ENCODE data around the gene SEC11C. TPM values are rescaled to one million over a fixed set of nuclear protein-coding genes. Genes with fewer than 3 reads are reported as not detected.

SEC11C gene
- total and polyA plus RNA-seq, 2 of the 8 experiments (the other 6 are each of a cell fraction or from before 2014, with no cell fraction given) = 27.1 to 59.3 TPM

DNA sequence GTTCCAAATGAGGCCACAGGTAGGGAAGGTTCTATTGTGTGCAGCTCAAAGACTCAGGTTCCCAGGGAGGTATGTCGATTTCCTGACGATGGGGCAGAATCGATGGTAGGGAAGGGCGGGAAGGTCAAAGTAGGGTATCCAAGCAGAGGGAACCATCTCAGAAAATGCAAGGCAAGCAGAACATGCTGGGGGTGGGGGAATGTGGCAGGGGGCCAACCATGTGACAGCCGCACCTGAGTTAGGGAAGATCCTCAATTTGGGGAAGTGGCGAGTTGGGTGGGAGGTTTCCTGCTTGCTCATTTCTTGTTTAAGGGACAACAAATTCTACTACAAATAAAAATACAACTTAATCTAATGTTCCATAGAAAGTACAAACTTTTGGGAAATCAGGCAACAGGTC is 58.5 kb downstream of the SEC11C start:
- no peaks in the 10 kb centered on the region for H3K79me1 ChIP-seq (ENCODE audit: low read depth, low read length)
- H3K79me2 ChIP-seq (ENCODE audit: control insufficient read depth in 1 of 2, insufficient read depth in 2 of 2, low read length in 2 of 2) = no peaks in the 10 kb centered on the region
- no peak overlapping the region for H3K56ac ChIP-seq (replicated peaks; ENCODE audit: insufficient read length, low read depth, low read length)
- H4K20me1 ChIP-seq (replicated peaks in 1 of 2; ENCODE audit: control insufficient read depth in 1 of 2, insufficient read depth in 2 of 2, low read length in 2 of 2) = no peaks in the 10 kb centered on the region
- ChIA-PET CTCF (ENCODE audit: partially characterized antibody) (interaction anchor here (0.6 kb wide), 3 partner anchors 33 to 186 kb away, joined by 3 to 7 read pairs (median 4); no protein-coding TSS in a partner anchor), POLR2A (ENCODE audit: partially characterized antibody) (no interaction called here)
- H2BK20ac ChIP-seq (ENCODE audit: low read length) = no peak overlapping the region
- H3K14ac ChIP-seq (ENCODE audit: insufficient read length) = no peak overlapping the region
- H2AFZ ChIP-seq (ENCODE audit: low read length) = no peak overlapping the region
- no peaks in the 10 kb centered on the region for H3K9me3 ChIP-seq (ENCODE audit: insufficient read depth in 2 of 2, low read depth in 1 of 2, low read length in 1 of 2)
- H3K27ac ChIP-seq (ENCODE audit: low read depth, low read length) = no peak overlapping the region
- H3K4ac ChIP-seq (replicated peaks; ENCODE audit: insufficient read length, low read depth, low read length) = no peak overlapping the region
- H2BK15ac ChIP-seq (ENCODE audit: low read length) = no peak overlapping the region
- no peak overlapping the region for H3K23ac ChIP-seq (ENCODE audit: insufficient read length)
- 88% methylated on average over 6 of the region's 6 CpGs; no CpG with 5 or more reads in 1 of the 2 experiments for WGBS, 2 experiments (ENCODE audit: extremely low coverage in 1 of 2, insufficient coverage in 1 of 2, insufficient read length in 1 of 2, insufficient replicate concordance in 2 of 2, low coverage in 1 of 2, low lambda C conversion rate in 2 of 2, missing lambda C conversion rate in 1 of 2)
- no peak overlapping the region for H3K9ac ChIP-seq (replicated peaks in 1 of 4; ENCODE audit: extremely low read depth in 1 of 4, low read depth in 3 of 4, low read length in 3 of 4)
- no peaks in the 10 kb centered on the region for H3K27me3 ChIP-seq (replicated peaks in 1 of 4; ENCODE audit: control insufficient read depth in 3 of 4, extremely low read depth in 1 of 4, insufficient read depth in 3 of 4, low read length in 3 of 4)
- no peak overlapping the region for H4K5ac ChIP-seq (ENCODE audit: insufficient read length, low read depth, low read length)
- H3K18ac ChIP-seq (ENCODE audit: extremely low read depth, low read length) = no peak overlapping the region
- H2BK12ac ChIP-seq (ENCODE audit: low read depth, low read length) = no peak overlapping the region
- FAIRE-seq (no peak), DNase-seq (ENCODE audit: low read depth in 1 of 2, low spot score in 2 of 2) (no peak)
- no peak overlapping the region for H4K91ac ChIP-seq (replicated peaks; ENCODE audit: insufficient read length, low read length)
- H2BK120ac ChIP-seq (replicated peaks; ENCODE audit: low read depth, low read length) = no peak overlapping the region
- no peak overlapping the region for H2AK5ac ChIP-seq (ENCODE audit: low read depth, low read length)
- H3K4me2 ChIP-seq (ENCODE audit: insufficient read depth in 1 of 2, low read depth in 2 of 2, low read length in 2 of 2) = no peak overlapping the region
- no peaks in the 10 kb centered on the region; the same call in 1 of the 2 replicates for H3K23me2 ChIP-seq (ENCODE audit: low read depth, low read length)
- no peak overlapping the region for H3K4me3 ChIP-seq (ENCODE audit: extremely low read depth in 1 of 4, insufficient read depth in 2 of 4, low read depth in 3 of 4, low read length in 4 of 4)
- no peak overlapping the region for H4K8ac ChIP-seq (ENCODE audit: extremely low read depth, insufficient read depth, low read length)
- H3K4me1 ChIP-seq (replicated peaks in 1 of 4; ENCODE audit: control insufficient read depth in 3 of 4, insufficient read depth in 4 of 4, low read length in 3 of 4) = no peaks in the 10 kb centered on the region; a peak in 2 of 7 replicates
- no peak overlapping the region for H2BK5ac ChIP-seq (ENCODE audit: low read depth, low read length)
- no peaks in the 10 kb centered on the region for H3K36me3 ChIP-seq (ENCODE audit: control insufficient read depth in 2 of 4, insufficient read depth in 4 of 4, low read length in 3 of 4)
- no peak for TF ChIP-seq CEBPB (IDR thresholded peaks at IDR 0.05; ENCODE audit: low read depth, low read length)
- TF ChIP-seq TBP (IDR thresholded peaks at IDR 0.05; ENCODE audit: low read depth, low read length) = no peak
- no peak for TF ChIP-seq EP300 (IDR thresholded peaks at IDR 0.05; ENCODE audit: borderline replicate concordance in 1 of 2, low read depth in 2 of 2, low read length in 2 of 2)
- no peak for TF ChIP-seq CREB1 (IDR thresholded peaks at IDR 0.05)
- TF ChIP-seq EZH2 (IDR thresholded peaks at IDR 0.05; ENCODE audit: low read depth, low read length, severe bottlenecking) = no peak
- no peak for TF ChIP-seq PHF8 (conservative IDR thresholded peaks at IDR 0.05; ENCODE audit: low read depth, low read length)
